ENCODE measurements around the gene KIF20B.

GRCh38 chr10:89814278-89814677 lies 112.9 kb downstream of the KIF20B start:
- TF ChIP-seq POLR2A (IDR thresholded peaks at IDR 0.05; ENCODE audit: low read depth): no peak
- TF ChIP-seq CTCF (IDR thresholded peaks at IDR 0.05): no peak
